K562 (cell line): ENCODE results near the gene CARF. TPM values are rescaled to one million over a fixed set of nuclear protein-coding genes. Genes with fewer than 3 reads are reported as not detected.
"Not testable (repeated sequence)": the region's sequence is repeated elsewhere in the genome, so short reads cannot be mapped to it uniquely, and the experiment has no call there.

Experiments
- ATAC-seq: fragments of 200-7000 bp; cut with Tn5 transposase; 3 replicates; pipeline ENCODE4 v1.9.1; 2020; ENCODE audit warnings: moderate library complexity
- BruUV-seq: library from RNA; stranded (reverse); fragments of 400-500 nt; replicated peaks from 2 replicates; lab custom pipeline; 2021; lab: Mats Ljungman, UMichigan
- CTCF ChIA-PET: fragments of 300-600 bp; formaldehyde crosslinking; extraction: SDS; loops from one replicate; lab custom pipeline; 2021; ENCODE audit warnings: low intra/inter-chr PET ratio; lab: Yijun Ruan, JAX
- POLR2A ChIA-PET: fragments of 300-600, 350-650 bp; sonication (Branson Sonifier 250); formaldehyde crosslinking; extraction: SDS; loops from one replicate; lab custom pipeline; 2021; ENCODE audit warnings: antibody characterized with exemption, inconsistent platforms; lab: Yijun Ruan, JAX
- DNase-seq, 4 experiments: peaks; one replicate each; pipeline versions ENCODE4 v3.0.0 to v3.0.0-alpha.2; 2011 to 2018; ENCODE audit warnings: low spot score in 3 of 4, mixed read lengths in 3 of 4; ENCODE audit errors: extremely low read depth in 1 of 4
- FAIRE-seq: peaks from 2 replicates; lab custom pipeline; 2011; peaks lifted over from hg19 to GRCh38; lab: Jason Lieb, UNC
- H2AFZ ChIP-seq: 2 replicates; pipeline ENCODE4 v1.6.0; 2011; ENCODE audit warnings: low read depth, low read length, control low read depth, inconsistent platforms
- H3K27ac ChIP-seq: fragments of 200-600 bp; 3 replicates; pipeline ENCODE4 v1.8.0; 2011; ENCODE audit warnings: low read depth, mild to moderate bottlenecking, control low read depth, inconsistent platforms, low read length, moderate library complexity, mixed read lengths; ENCODE audit errors: extremely low read depth
- H3K27me3 ChIP-seq, 2 experiments: fragments of 300-600 bp in 1 of 2; 2 replicates in 1 of 2; 3 replicates in 1 of 2; pipeline versions ENCODE4 v1.6.0 to v1.8.0; 2011; ENCODE audit warnings: inconsistent platforms in 2 of 2, low read length in 2 of 2, mild to moderate bottlenecking in 1 of 2, mixed read lengths in 1 of 2, moderate library complexity in 1 of 2; ENCODE audit not compliant: control insufficient read depth in 2 of 2, insufficient read depth in 2 of 2
- H3K36me3 ChIP-seq: fragments of 300-600 bp; 3 replicates; pipeline ENCODE4 v1.8.0; 2011; ENCODE audit warnings: mild to moderate bottlenecking, low read length, inconsistent platforms; ENCODE audit not compliant: control insufficient read depth, insufficient read depth
- H3K4me1 ChIP-seq, 2 experiments: fragments of 200-600 bp in 1 of 2; replicated peaks in 1 of 2; 2 replicates in 1 of 2; 3 replicates in 1 of 2; pipeline versions ENCODE4 v1.5.1 to v1.8.0; 2011; ENCODE audit warnings: inconsistent platforms in 2 of 2, low read length in 2 of 2, mild to moderate bottlenecking in 1 of 2, mixed read lengths in 1 of 2, moderate library complexity in 1 of 2; ENCODE audit not compliant: control insufficient read depth in 2 of 2, insufficient read depth in 2 of 2
- H3K4me2 ChIP-seq: 2 replicates; pipeline ENCODE4 v1.6.1; 2011; ENCODE audit warnings: low read length, control low read depth, inconsistent platforms, mixed read lengths; ENCODE audit not compliant: insufficient read depth
- H3K4me3 ChIP-seq: fragments of 200-600 bp; sonication (generic), shearing (Covaris generic); 2 replicates; pipeline ENCODE4 v1.5.1; 2016; ENCODE audit warnings: control low read depth, inconsistent platforms
- H3K79me2 ChIP-seq: fragments of 200-600 bp; 3 replicates; pipeline ENCODE4 v1.8.0; 2011; ENCODE audit warnings: low read length, inconsistent platforms; ENCODE audit not compliant: control insufficient read depth, insufficient read depth
- H3K9ac ChIP-seq, 2 experiments: 2 replicates each; pipeline versions ENCODE4 v1.6.0 to v1.6.1; 2011; ENCODE audit warnings: low read depth in 2 of 2, low read length in 2 of 2, control low read depth in 1 of 2, inconsistent platforms in 1 of 2, mild to moderate bottlenecking in 1 of 2, mixed read lengths in 1 of 2; ENCODE audit not compliant: insufficient read depth in 1 of 2
- H3K9me1 ChIP-seq: one replicate; pipeline ENCODE4 v1.6.0; 2011; ENCODE audit warnings: inconsistent platforms, mild to moderate bottlenecking, low read length, moderate library complexity; ENCODE audit not compliant: control insufficient read depth, insufficient read depth
- H3K9me3 ChIP-seq: replicated peaks from 2 replicates; pipeline ENCODE4 v1.5.1; 2011; ENCODE audit warnings: low read depth, low read length, inconsistent platforms; ENCODE audit not compliant: control insufficient read depth, insufficient read depth
- H4K20me1 ChIP-seq: replicated peaks from 2 replicates; pipeline ENCODE4 v1.6.1; 2011; ENCODE audit warnings: low read length, inconsistent platforms, mixed read lengths; ENCODE audit not compliant: control insufficient read depth, insufficient read depth
- DACH1 ChIP-seq: fragments of 450-650 bp; IDR thresholded peaks from 2 replicates; pipeline ENCODE4 v1.6.1; 2018; ENCODE audit not compliant: partially characterized antibody
- DMBX1 ChIP-seq: fragments of 250-450 bp; sonication (Bioruptor Pico); IDR thresholded peaks from 2 replicates; pipeline ENCODE4 v1.8.0; 2022; ENCODE audit warnings: inconsistent platforms, mild to moderate bottlenecking, moderate library complexity, borderline replicate concordance
- GABPB1 ChIP-seq: sonication (generic); formaldehyde crosslinking; IDR thresholded peaks from 2 replicates; pipeline ENCODE4 v1.8.0; 2022; ENCODE audit warnings: mild to moderate bottlenecking, missing genetic modification reagents
- JUND ChIP-seq, 2 experiments: IDR thresholded peaks; 2 replicates in 1 of 2; 3 replicates in 1 of 2; pipeline ENCODE4 v1.6.1; 2011; ENCODE audit warnings: borderline replicate concordance in 2 of 2, low read depth in 2 of 2, low read length in 2 of 2, improper control_type of control experiment in 1 of 2, missing biosample characterization in 1 of 2, missing genetic modification characterization in 1 of 2, missing genetic modification reagents in 1 of 2
- NFRKB ChIP-seq: fragments of 450-650 bp; IDR thresholded peaks from 2 replicates; pipeline ENCODE4 v1.6.1; 2016; ENCODE audit warnings: low read depth
- WGBS: fragments of 100-300 bp; shearing (Covaris generic); methylation state at CpG from one replicate; pipeline ENCODE4 v1.1.6; 2016; ENCODE audit warnings: low coverage, mixed read lengths; ENCODE audit not compliant: insufficient coverage; ENCODE audit errors: missing lambda C conversion rate; 5-methylcytosine and 5-hydroxymethylcytosine counted together
- in situ Hi-C: fragments of 300-500 bp; cut with MboI; formaldehyde crosslinking; loops from 4 replicates; pipeline ENCODE4 v1.15.0; 2018; ENCODE audit warnings: inconsistent platforms, mixed read lengths
- intact Hi-C: fragments of 100-400 bp; cut with micrococcal nuclease; formaldehyde crosslinking; loops from 2 replicates; pipeline ENCODE4 v1.14.2; 2022
- polyA plus RNA-seq, 8 experiments: library from polyadenylated mRNA; depleted of rRNA in 4 of 8; stranded (reverse) in 5 of 8; unstranded in 3 of 8; fragments of >200 nt; fragmentation: Nextera tagmentation in 2 of 8; fragmentation: Illumina TruSeq in 1 of 8; extraction: Ambion mirVana in 2 of 8; extraction: Trizol in 1 of 8; gene quantifications; 2 replicates each; pipeline versions ENCODE4 v1.2.1 to v1.2.3, GENCODE V29; 2011 to 2014; ENCODE audit warnings: inconsistent platforms in 1 of 8, missing spikeins in 1 of 8
- total RNA-seq, 7 experiments: library from RNA; depleted of rRNA in 6 of 7; stranded (reverse); fragments of >200 nt in 6 of 7; fragmentation: Illumina TruSeq in 2 of 7; extraction: Trizol in 2 of 7; gene quantifications; 2 replicates each; pipeline versions ENCODE4 v1.2.1 to v1.2.3, GENCODE V29; 2011 to 2021; ENCODE audit warnings: low replicate concordance in 1 of 7
- TF ChIP-seq, protein P1 (sequence below): fragments of 250-450 bp; sonication (Bioruptor Pico); IDR thresholded peaks from 2 replicates; pipeline ENCODE4 v1.8.0; 2022; ENCODE audit warnings: moderate library complexity, mild to moderate bottlenecking, inconsistent platforms

Gene CARF
- total and polyA plus RNA-seq, 9 of the 15 experiments (the other 6 are each of a cell fraction or from before 2014, with no cell fraction given): 0.31 to 4.2 (median 1.2) TPM

DNA sequence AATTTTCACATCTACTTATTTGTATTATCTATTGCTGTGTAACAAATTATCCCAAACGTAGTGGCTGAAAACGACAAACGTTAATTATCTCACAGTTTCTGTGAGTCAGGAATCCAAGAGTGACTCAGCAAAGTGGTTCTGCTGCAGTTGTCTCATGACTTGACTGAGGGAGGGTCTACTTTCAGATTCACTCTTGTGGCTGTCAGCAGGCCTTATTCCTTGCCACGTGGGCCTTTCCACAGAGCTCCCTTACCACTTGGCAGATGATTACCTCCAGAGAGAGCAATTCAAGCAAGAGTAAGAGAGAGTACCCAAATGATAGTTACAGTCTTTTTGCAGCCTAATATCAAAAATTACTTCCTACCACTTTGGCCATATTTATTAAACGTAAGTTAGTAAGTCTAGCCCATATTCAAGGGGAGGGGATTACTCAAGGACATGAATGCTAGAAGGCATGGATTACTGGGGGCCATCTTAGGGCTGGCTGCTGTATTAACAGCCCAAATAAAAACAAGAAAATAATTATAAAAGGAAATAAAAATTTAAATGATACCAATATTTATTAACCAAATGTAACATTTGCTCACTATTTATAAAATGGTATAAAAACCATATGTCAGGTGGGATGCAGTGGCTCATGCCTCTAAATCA is 53.9 kb downstream of the CARF start (continued):
- TF ChIP-seq DMBX1 (CRISPR knock-in tag) (peak; percentile 77), GABPB1 (CRISPR knock-in tag) (no peak), JUND (IDR thresholded peaks at IDR 0.05; ENCODE audit: borderline replicate concordance, low read depth, low read length) (peak; percentile 87), JUND (tag; IDR thresholded peaks at IDR 0.05; ENCODE audit: borderline replicate concordance, low read depth, low read length) (peak; percentile 80; the same call in 1 of the 3 replicates), DACH1 (peak; percentile 59), NFRKB (0 out of 2 replicates have a peak, but pooled peaks have one; percentile 42)
- TF ChIP-seq, protein P1, sequence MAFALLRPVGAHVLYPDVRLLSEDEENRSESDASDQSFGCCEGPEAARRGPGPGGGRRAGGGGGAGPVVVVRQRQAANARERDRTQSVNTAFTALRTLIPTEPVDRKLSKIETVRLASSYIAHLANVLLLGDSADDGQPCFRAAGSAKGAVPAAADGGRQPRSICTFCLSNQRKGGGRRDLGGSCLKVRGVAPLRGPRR: peak; percentile 67; the same call in 1 of the 2 replicates

DNA sequence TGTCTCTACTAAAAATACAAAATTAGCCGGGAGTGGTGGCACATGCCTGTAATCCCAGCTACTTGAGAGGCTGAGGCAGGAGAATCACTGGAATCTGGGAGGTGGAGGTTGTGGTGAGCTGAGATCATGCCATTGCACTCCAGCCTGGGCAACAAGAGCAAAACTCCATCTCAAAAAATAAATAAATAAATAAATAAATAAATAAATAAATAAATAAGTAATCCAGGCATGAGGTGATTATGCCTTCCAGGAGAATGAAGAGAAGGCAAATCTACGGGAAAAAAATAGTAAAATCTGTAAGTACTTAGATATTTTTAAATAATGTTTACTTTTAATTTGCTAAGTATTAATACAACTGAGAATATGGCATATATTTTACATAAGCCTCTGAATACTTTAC is 57.3 kb downstream of the CARF start:
- 50% methylated on average over 2 of the region's 2 CpGs for whole genome bisulfite sequencing
- in situ Hi-C loops, H3K79me2 ChIP-seq, H3K27ac ChIP-seq, CTCF ChIA-PET, BruUV-seq, FAIRE-seq, H3K4me2 ChIP-seq, H4K20me1 ChIP-seq, H3K9me1 ChIP-seq, H2AFZ ChIP-seq, H3K36me3 ChIP-seq, H3K4me1 ChIP-seq, H3K27me3 ChIP-seq, DNase-seq, H3K9ac ChIP-seq, ATAC-seq, H3K9me3 ChIP-seq, H3K4me3 ChIP-seq: not testable (repeated sequence)
- intact Hi-C loops: loop anchor here (5.0 kb wide), 1 partner anchor 57 kb away; the partner anchor contains the start of genes CARF and WDR12
- POLR2A ChIA-PET: interaction anchor here (0.9 to 1.3 kb wide), 2 partner anchors 10 to 14 kb away, joined by 3 read pairs; no protein-coding TSS in a partner anchor
